DOHH2 (cell line): ENCODE measurements around the gene ITIH5.

ENCODE experiments used
- H3F3A ChIP-seq: fragments of 200-600 bp; sonication (generic), shearing (Covaris generic); 2 replicates; pipeline ENCODE4 v1.6.0; 2016; ENCODE audit warnings: antibody characterized with exemption, mild to moderate bottlenecking; ENCODE audit not compliant: control insufficient read depth, insufficient read depth
- H3K27ac ChIP-seq: fragments of 200-600 bp; sonication (generic); 2 replicates; pipeline ENCODE4 v1.5.1; 2014; ENCODE audit warnings: low read depth, mild to moderate bottlenecking, low read length, moderate library complexity
- H3K27me3 ChIP-seq: fragments of 200-600 bp; sonication (generic); 2 replicates; pipeline ENCODE4 v1.6.1; 2014; ENCODE audit warnings: mild to moderate bottlenecking, low read length, mixed read lengths; ENCODE audit not compliant: control insufficient read depth
- H3K36me3 ChIP-seq: fragments of 200-600 bp; sonication (generic); 2 replicates; pipeline ENCODE4 v1.6.1; 2014; ENCODE audit warnings: mild to moderate bottlenecking, low read length, moderate library complexity, mixed read lengths; ENCODE audit not compliant: control insufficient read depth
- H3K4me1 ChIP-seq: fragments of 200-600 bp; sonication (generic); 2 replicates; pipeline ENCODE4 v1.6.1; 2014; ENCODE audit warnings: mild to moderate bottlenecking, low read length, mixed read lengths; ENCODE audit not compliant: control insufficient read depth
- H3K4me2 ChIP-seq: fragments of 200-600 bp; sonication (generic); 2 replicates; pipeline ENCODE4 v1.6.0; 2014; ENCODE audit warnings: mild to moderate bottlenecking, low read length, moderate library complexity
- H3K4me3 ChIP-seq: fragments of 200-600 bp; sonication (generic); 2 replicates; pipeline ENCODE4 v1.5.1; 2014; ENCODE audit warnings: mild to moderate bottlenecking, low read length, mixed read lengths
- H3K79me2 ChIP-seq: fragments of 200-600 bp; sonication (generic); 2 replicates; pipeline ENCODE4 v1.6.1; 2014; ENCODE audit warnings: mild to moderate bottlenecking, low read length, mixed read lengths; ENCODE audit not compliant: control insufficient read depth
- H3K9me2 ChIP-seq: fragments of 200-600 bp; sonication (generic); replicated peaks from 2 replicates; pipeline ENCODE4 v1.6.1; 2014; ENCODE audit warnings: mild to moderate bottlenecking, low read length, mixed read lengths; ENCODE audit not compliant: control insufficient read depth
- H3K9me3 ChIP-seq: fragments of 200-600 bp; sonication (generic); 2 replicates; pipeline ENCODE4 v1.6.1; 2014; ENCODE audit warnings: antibody characterized with exemption, low read length, mixed read lengths; ENCODE audit not compliant: control insufficient read depth, insufficient read depth
- H4K20me1 ChIP-seq: fragments of 200-600 bp; sonication (generic); 2 replicates; pipeline ENCODE4 v1.6.0; 2014; ENCODE audit warnings: low read depth, mild to moderate bottlenecking, antibody characterized with exemption, low read length, moderate library complexity; ENCODE audit not compliant: control insufficient read depth, insufficient read depth
- CTCF ChIP-seq: fragments of 200-600 bp; sonication (generic); IDR thresholded peaks from one replicate; pipeline ENCODE4 v1.5.1; 2014; ENCODE audit warnings: antibody characterized with exemption, mild to moderate bottlenecking, low read depth, low read length; ENCODE audit not compliant: poor library complexity, severe bottlenecking
- EZH2phosphoT487 ChIP-seq: fragments of 200-600 bp; sonication (generic); IDR thresholded peaks from 2 replicates; pipeline ENCODE4 v1.6.1; 2017; ENCODE audit warnings: borderline replicate concordance, mild to moderate bottlenecking, antibody characterized with exemption, low read length, moderate library complexity, mixed read lengths

Gene ITIH5

GRCh38 chr10:7667262-7668141, 736 bp upstream of the ITIH5 start:
- peaks cover 6% of the 10 kb centered on the region for H3K27me3 ChIP-seq
- H4K20me1 ChIP-seq: no peaks in the 10 kb centered on the region; the same call in 1 of the 2 replicates
- H3K9me2 ChIP-seq: no peaks in the 10 kb centered on the region
- no peaks in the 10 kb centered on the region for H3K36me3 ChIP-seq
- no peak overlapping the region for H3K4me2 ChIP-seq
- no peaks in the 10 kb centered on the region for H3F3A ChIP-seq
- no peak overlapping the region for H3K4me3 ChIP-seq
- H3K27ac ChIP-seq: no peak overlapping the region
- no peaks in the 10 kb centered on the region for H3K9me3 ChIP-seq
- no peak for TF ChIP-seq EZH2phosphoT487
- H3K4me1 ChIP-seq: no peaks in the 10 kb centered on the region
- no peaks in the 10 kb centered on the region for H3K79me2 ChIP-seq

- H3K27me3 ChIP-seq: peaks cover 4% of the 10 kb centered on the region; the same call in 1 of the 2 replicates
- H3K9me2 ChIP-seq: no peaks in the 10 kb centered on the region
- H3K9me3 ChIP-seq: no peaks in the 10 kb centered on the region
- TF ChIP-seq CTCF (no peak), EZH2phosphoT487 (no peak)
- H3K79me2 ChIP-seq: no peaks in the 10 kb centered on the region
- no peak overlapping the region for H3K4me2 ChIP-seq
- H3F3A ChIP-seq: no peaks in the 10 kb centered on the region
- H4K20me1 ChIP-seq: no peaks in the 10 kb centered on the region; the same call in 1 of the 2 replicates
- H3K4me3 ChIP-seq: no peak overlapping the region
- H3K27ac ChIP-seq: no peak overlapping the region
- no peaks in the 10 kb centered on the region for H3K4me1 ChIP-seq
- no peaks in the 10 kb centered on the region for H3K36me3 ChIP-seq
These were observed 999 bp downstream of the ITIH5 start for GRCh38 chr10:7665767-7666166.

- Histone ChIP-seq H3K4me2 (no peak overlapping the region), H4K20me1 (no peaks in the 10 kb centered on the region; the same call in 1 of the 2 replicates), H3K4me1 (no peaks in the 10 kb centered on the region), H3K9me2 (no peaks in the 10 kb centered on the region), H3K4me3 (no peak overlapping the region), H3K9me3 (no peaks in the 10 kb centered on the region), H3K27me3 (peaks cover 2% of the 10 kb centered on the region; the same call in 1 of the 2 replicates), H3K79me2 (no peaks in the 10 kb centered on the region), H3K36me3 (no peaks in the 10 kb centered on the region), H3K27ac (no peak overlapping the region), H3F3A (no peaks in the 10 kb centered on the region)
- TF ChIP-seq CTCF (no peak), EZH2phosphoT487 (no peak)
These were observed 2.1 kb downstream of the ITIH5 start for GRCh38 chr10:7664707-7665106.

GRCh38 chr10:7662522-7662921, 4.2 kb downstream of the ITIH5 start:
- Histone ChIP-seq H3K9me3 (no peaks in the 10 kb centered on the region), H4K20me1 (no peaks in the 10 kb centered on the region), H3F3A (no peaks in the 10 kb centered on the region), H3K27ac (no peak overlapping the region), H3K4me3 (no peak overlapping the region), H3K4me2 (no peak overlapping the region), H3K4me1 (no peaks in the 10 kb centered on the region), H3K9me2 (no peaks in the 10 kb centered on the region), H3K27me3 (peaks cover 3% of the 10 kb centered on the region; the same call in 1 of the 2 replicates), H3K79me2 (no peaks in the 10 kb centered on the region), H3K36me3 (no peaks in the 10 kb centered on the region)
- TF ChIP-seq EZH2phosphoT487 (no peak), CTCF (no peak)
